HG02759 (cell line): Measurements from ENCODE around the gene CARMIL3.

ENCODE experiments used
- ATAC-seq: cut with Tn5 transposase; IDR thresholded peaks from one replicate; pipeline ENCODE4 v1.9.1; 2021; ENCODE audit warnings: mild to moderate bottlenecking, moderate library complexity; ENCODE audit not compliant: unreplicated experiment

Gene CARMIL3

GRCh38 chr14:24075485-24076301 lies 23.9 kb downstream of the CARMIL3 start:
- peak; percentile 45 for ATAC-seq

DNA sequence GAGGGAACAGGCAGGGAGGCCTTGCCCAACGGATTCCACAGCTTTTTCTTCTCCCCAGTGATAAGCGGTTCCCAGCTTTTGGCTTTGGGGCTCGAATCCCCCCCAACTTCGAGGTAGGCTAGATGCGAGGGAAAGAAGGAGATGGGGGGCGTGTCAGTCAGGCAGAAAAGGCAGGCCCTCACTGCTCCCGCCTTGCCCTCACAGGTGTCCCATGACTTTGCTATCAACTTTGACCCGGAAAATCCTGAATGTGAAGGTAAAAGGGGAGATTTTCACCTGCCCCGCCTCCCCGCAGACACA lies 24.4 kb downstream of the CARMIL3 start:
- no peak for ATAC-seq

- no peak for ATAC-seq
These were observed 25.3 kb downstream of the CARMIL3 start for GRCh38 chr14:24077086-24077485.

GRCh38 chr14:24078146-24078545 lies 26.3 kb downstream of the CARMIL3 start:
- no peak for ATAC-seq

GRCh38 chr14:24079491-24080141 lies 27.8 kb downstream of the CARMIL3 start:
- no peak for ATAC-seq

DNA sequence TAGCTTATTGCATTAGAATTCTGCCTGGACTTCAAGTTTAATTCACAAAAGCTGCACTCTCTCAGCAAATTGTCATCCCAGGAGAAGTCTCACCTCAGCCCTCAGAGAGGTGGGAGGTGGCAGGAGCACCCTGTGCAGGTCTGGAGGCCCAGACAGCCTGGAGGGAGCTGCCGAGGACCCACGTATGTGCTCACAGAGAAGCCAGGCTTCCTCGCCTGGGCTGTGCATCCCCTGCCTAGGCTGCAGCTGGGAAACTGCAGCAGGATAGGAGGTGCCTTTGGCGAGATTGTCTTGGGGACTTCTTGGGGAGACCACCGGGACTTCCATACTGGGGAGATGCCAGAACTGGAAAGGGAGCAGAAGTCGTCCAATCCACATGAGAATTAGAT lies 28.3 kb downstream of the CARMIL3 start:
- no peak for ATAC-seq

DNA sequence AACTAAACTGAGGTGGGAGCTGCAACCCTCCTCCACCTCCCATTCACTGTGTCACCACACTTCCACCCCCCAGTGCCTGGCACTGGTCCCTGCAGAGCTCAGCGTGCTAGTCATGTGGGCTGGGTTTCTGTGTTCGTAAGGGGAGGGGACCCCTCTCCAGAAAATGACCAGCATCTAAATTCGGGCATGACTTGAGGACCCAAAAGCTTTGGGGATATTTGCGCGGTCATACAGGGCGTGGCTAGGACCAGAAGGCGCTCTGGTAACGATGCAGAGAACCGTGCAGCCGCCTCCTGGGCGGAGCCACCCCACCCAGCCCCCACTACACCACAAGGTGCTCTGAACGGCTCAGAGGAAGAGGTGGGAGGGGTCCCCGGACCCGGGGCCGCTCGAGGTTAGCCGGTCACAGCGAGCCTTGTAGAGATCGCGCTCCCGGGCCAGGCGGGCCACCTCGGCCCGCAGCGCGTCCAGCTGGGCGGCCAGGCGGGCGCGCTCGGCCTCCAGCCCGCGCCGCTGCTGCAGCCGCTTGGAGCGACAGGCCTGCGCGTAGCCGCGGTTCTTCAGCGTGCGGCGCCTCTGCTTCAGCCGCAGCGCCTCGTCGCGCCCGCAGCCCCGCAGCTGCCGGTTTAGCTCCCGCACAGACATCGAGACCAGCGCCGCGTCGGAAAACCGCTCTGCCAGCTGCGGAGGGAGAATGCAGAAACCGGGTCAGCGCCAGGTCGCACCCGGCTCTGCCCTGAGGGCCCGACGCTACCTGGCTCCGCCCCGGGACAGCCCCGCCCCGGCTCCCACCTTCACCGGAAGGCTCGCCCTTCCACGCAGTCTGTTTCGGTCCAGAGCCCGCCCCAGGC lies 29.3 kb downstream of the CARMIL3 start:
- peak; percentile 94 for ATAC-seq

DNA sequence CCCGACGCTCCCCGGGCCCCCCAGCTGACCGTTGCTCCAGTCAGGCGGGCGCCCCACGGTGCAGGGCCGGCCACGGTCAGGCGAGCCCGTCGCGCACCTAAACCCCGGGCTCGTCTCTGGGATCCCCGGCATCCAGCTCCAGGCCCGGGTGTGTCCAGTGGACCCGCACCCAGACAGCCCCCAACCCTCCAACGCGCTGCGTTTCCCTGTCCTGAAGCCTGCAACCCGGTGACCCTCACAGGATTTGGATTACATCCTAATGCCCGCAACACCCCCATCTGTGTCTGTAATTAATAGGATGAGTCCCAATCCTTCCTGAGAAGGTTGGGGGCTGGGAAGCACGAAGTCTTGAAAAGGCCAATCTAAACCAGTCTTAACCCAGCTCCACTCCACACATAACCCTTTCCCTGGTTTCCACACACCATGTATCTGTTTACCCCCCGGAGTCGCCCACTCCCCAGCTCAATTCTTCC lies 30.0 kb downstream of the CARMIL3 start:
- ATAC-seq = no peak

GRCh38 chr14:24082411-24083080 lies 30.7 kb downstream of the CARMIL3 start:
- ATAC-seq = no peak

GRCh38 chr14:24083462-24083861 lies 31.7 kb downstream of the CARMIL3 start:
- no peak for ATAC-seq

DNA sequence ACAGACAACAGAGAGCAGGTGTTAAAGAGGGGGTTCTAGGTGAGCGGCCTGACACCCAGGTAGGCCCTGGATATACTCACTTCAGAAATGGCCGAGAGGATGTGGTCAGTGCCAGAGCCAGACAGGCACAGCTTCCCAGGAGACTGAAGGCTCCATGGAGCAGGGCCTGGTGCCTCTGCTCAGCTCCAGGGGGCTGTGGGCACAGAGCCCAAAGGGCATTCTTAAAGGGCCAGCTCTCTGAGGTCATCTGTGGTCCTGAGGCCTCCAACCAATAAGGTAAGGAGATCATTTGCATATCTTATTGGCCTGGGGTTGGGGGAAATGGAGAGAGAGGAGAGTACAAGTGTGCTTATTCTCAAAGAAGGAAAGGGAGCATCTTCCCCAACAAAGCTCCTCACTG lies 32.6 kb downstream of the CARMIL3 start:
- ATAC-seq = no peak

DNA sequence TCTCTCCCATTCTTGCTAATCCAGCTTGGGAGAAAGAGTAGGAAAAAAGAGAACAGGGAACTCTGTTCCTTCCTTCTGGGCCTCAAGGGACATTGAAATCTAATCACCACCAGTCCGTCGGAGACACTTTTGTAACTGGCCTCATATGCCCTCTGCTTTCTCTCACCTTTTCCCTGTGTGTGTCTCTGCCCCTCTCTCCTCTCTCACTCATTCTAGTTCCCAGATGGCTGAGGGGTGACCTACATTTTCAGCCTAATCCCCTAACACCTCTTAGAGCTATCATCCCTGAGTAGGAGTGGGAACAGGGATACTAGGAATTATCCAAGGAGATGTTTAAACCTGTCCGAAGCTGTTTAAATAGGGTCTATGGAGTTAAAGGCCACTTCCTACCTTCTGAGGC lies 33.4 kb downstream of the CARMIL3 start:
- no peak for ATAC-seq

DNA sequence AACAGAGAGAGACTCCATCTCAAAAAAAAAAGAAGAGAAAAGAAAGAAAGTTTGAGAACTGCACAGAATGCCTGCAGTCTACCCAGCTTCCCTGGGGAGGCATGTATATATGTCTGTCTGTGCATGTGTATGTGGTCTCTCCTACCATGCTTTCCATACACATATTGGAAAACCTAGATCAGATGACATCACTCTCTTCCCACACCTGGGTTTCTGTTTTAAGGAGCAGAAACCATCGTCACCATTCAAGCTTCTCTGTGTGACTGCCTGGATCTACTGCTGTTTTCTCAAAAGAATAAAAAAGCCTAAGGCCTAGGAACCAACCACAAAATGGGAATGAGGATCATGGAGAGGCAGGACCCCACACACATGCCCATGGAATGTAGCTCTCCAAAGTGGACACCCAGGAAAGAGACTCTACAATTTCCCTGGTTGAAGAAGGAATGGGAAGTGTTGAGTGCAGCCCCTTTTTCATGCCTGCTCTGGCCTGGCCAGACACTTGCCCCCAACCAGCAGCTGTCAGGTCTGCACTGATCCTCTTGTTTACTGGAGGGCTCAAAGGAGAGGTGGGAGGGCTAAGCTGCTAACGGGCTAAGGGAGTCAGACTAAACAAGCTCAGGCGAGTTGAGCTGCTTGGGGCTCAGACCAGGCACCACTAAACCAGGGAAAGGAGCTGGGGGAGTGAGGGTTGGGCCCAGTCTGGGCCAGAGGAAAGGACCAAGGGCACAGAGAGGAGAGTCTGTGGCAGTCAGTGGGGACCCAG lies 34.6 kb downstream of the CARMIL3 start:
- ATAC-seq = no peak

GRCh38 chr14:24087004-24087403 lies 35.2 kb downstream of the CARMIL3 start:
- no peak for ATAC-seq

DNA sequence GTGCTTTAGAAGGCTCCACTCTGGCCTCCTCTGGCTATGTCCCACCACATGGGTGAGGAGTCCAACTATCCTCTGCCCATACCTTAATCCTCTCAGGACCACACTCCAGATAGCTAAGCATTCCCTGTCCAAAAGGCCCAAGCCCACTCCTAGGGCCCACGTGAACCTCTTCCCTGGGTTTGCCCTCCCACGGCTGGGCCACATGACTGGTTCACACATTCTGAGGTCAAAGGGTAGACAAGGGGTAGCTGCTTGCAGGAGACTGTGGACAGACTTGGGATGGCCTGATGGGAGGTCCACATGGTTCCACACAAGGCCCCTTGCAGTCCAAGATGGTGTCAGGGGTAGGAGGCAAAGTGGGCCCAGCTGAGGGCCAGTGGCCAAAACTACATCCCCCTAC lies 36.3 kb downstream of the CARMIL3 start:
- no peak for ATAC-seq

DNA sequence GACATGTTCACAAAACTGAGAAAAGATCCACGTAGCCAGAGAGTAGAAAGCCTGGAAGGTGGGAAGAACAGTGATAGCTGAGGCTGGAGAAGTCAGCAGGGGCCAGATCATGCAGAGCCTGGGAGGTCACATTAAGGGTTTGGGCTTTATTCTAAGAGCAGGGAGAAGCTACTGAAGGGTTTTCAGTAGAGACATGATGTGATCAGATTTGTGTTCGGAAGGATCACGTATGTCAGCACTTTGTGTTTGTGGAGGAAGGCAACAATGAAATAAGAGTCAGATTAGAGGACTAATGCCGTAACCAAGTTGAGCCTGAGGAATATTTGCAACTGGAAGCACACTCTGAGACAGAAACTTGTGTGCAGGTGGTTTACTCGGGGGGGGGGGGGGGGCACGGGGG lies 38.1 kb downstream of the CARMIL3 start:
- no peak for ATAC-seq

DNA sequence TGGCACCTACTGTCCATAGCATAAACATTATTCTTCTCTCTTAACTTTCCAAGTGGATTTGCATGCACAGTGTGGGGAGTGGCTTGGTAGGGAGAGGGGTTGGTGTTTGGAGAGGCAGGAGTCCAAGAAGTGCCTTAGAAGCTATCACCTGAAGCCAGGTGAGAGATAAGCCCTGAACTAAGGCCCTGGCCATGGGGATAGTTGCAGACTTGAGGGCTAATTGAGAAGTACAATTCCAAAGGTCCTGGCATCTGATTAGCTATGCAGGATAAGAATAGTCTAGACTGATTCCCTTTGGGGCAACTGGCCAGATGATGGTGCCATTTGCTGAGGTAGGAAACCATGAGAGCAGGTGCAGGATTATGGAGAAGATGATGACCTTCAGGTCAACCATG lies 40.3 kb downstream of the CARMIL3 start:
- no peak for ATAC-seq

GRCh38 chr14:24092505-24093206 lies 40.8 kb downstream of the CARMIL3 start:
- no peak for ATAC-seq

DNA sequence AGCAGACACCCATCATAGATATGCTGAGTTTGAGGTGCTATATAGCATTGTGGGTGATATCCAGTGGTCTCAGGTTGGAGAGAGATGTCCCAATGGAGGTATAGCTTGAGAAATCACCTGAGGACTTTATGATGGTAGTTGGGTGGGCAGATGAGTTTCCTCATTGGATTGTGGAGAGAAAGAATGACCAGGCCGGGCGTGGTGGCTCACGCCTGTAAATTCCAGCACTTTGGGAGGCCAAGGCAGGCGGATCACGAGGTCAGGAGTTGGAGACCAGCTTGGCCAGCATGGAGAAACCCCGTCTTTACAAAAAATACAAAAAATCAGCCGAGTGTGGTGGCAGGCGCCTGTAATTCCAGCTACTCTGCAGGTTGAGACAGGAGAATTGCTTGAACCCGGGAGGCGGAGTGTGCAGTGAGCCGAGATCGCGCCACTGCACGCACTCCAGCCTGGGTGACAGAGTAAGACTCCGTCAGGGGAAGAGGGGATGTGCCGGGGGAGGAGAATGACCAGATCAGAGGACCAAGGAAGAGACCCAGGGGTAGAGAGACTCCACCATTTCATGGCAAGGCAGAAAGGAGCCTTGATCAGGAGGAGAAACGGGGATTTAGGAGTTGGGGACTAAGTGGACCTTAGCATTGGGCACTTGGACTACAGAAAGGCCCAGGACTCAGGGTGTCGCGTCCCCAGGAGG lies 41.5 kb downstream of the CARMIL3 start:
- no peak for ATAC-seq
